Transverse colon (tissue), 3 donors: ENCODE data around the gene DISC1.

Experiments used
- POLR2A ChIP-seq: fragments of 450-650 bp; IDR thresholded peaks from one replicate; pipeline ENCODE4 v1.6.1; 2016; ENCODE audit warnings: antibody characterized with exemption, mild to moderate bottlenecking, moderate library complexity
- TF ChIP-seq, protein P1 (sequence below), 5 experiments: fragments of 200-600 bp in 3 of 5; fragments of 450-650 bp in 2 of 5; sonication (generic) in 3 of 5; IDR thresholded peaks; 1 replicate in 2 of 5; 2 replicates in 3 of 5; pipeline ENCODE4 v1.5.1; 2016 to 2017; ENCODE audit warnings: antibody characterized with exemption in 5 of 5, inconsistent platforms in 3 of 5, mild to moderate bottlenecking in 2 of 5, moderate library complexity in 1 of 5

DNA sequence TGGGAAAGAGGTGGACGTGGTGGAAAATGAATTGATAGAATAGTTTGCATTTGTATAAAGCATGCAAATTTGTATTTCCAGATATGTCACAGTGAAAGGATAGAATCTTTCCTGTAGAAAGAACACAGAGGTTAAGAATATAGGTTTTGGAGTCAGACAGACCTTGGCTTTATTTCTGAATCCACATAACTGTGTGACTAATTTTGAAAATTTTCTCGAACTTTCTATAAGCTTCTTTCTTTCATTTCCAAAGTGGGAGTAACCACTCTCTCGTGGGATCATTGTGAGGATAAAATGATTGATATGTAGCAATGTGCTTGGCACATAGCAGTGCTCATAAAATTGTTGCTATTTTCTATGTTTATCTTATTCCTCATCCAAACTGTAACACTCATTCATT is 108.8 kb downstream of the DISC1 start:
- TF ChIP-seq, protein P1, sequence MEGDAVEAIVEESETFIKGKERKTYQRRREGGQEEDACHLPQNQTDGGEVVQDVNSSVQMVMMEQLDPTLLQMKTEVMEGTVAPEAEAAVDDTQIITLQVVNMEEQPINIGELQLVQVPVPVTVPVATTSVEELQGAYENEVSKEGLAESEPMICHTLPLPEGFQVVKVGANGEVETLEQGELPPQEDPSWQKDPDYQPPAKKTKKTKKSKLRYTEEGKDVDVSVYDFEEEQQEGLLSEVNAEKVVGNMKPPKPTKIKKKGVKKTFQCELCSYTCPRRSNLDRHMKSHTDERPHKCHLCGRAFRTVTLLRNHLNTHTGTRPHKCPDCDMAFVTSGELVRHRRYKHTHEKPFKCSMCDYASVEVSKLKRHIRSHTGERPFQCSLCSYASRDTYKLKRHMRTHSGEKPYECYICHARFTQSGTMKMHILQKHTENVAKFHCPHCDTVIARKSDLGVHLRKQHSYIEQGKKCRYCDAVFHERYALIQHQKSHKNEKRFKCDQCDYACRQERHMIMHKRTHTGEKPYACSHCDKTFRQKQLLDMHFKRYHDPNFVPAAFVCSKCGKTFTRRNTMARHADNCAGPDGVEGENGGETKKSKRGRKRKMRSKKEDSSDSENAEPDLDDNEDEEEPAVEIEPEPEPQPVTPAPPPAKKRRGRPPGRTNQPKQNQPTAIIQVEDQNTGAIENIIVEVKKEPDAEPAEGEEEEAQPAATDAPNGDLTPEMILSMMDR (IDR thresholded peaks at IDR 0.05) = no peak
- no peak for TF ChIP-seq POLR2A
